Liver (tissue), 9 donors: ENCODE results near the gene HOXA7. TPM values are rescaled to one million over a fixed set of nuclear protein-coding genes. Genes with fewer than 3 reads are reported as not detected.

Experiments
- DNase-seq: peaks from one replicate; pipeline ENCODE4 v3.0.0-alpha.2; 2017; ENCODE audit warnings: low spot score
- H3K27ac ChIP-seq, 2 donors: one replicate each; pipeline ENCODE4 v1.7.0; 2013; ENCODE audit warnings: inconsistent platforms in 2 of 2, low read length in 2 of 2, control low read depth in 1 of 2, low read depth in 1 of 2, mild to moderate bottlenecking in 1 of 2
- H3K27me3 ChIP-seq, 4 donors: one replicate each; pipeline versions ENCODE4 v1.6.1 to v1.7.0; 2013; ENCODE audit warnings: low read length in 3 of 4, inconsistent platforms in 1 of 4, mild to moderate bottlenecking in 1 of 4, moderate library complexity in 1 of 4; ENCODE audit not compliant: control insufficient read depth in 4 of 4, insufficient read depth in 4 of 4
- H3K36me3 ChIP-seq, 4 donors: one replicate each; pipeline versions ENCODE4 v1.6.1 to v1.7.0; 2013; ENCODE audit warnings: low read length in 3 of 4, mild to moderate bottlenecking in 3 of 4, low read depth in 1 of 4, moderate library complexity in 1 of 4; ENCODE audit not compliant: control insufficient read depth in 4 of 4, insufficient read depth in 3 of 4
- H3K4me1 ChIP-seq, 4 donors: one replicate each; pipeline versions ENCODE4 v1.6.1 to v1.7.0; 2013; ENCODE audit warnings: low read length in 3 of 4, mild to moderate bottlenecking in 3 of 4, moderate library complexity in 1 of 4; ENCODE audit not compliant: control insufficient read depth in 4 of 4, insufficient read depth in 4 of 4
- H3K4me3 ChIP-seq, 3 donors: one replicate each; pipeline versions ENCODE4 v1.6.1 to v1.7.0; 2013; ENCODE audit warnings: low read length in 3 of 3, control low read depth in 1 of 3, low read depth in 1 of 3, mild to moderate bottlenecking in 1 of 3
- H3K9ac ChIP-seq, 2 donors: one replicate each; pipeline ENCODE4 v1.7.0; 2013; ENCODE audit warnings: low read length in 2 of 2, mild to moderate bottlenecking in 2 of 2, moderate library complexity in 2 of 2, control low read depth in 1 of 2, low read depth in 1 of 2
- H3K9me3 ChIP-seq, 4 donors: one replicate each; pipeline versions ENCODE4 v1.6.1 to v1.7.0; 2013; ENCODE audit warnings: low read length in 3 of 4; ENCODE audit not compliant: control insufficient read depth in 4 of 4
- EGR1 ChIP-seq, 2 donors: IDR thresholded peaks; 2 replicates each; pipeline ENCODE4 v1.6.1; 2016 to 2018; ENCODE audit warnings: antibody characterized with exemption in 2 of 2, low read depth in 2 of 2
- FOXA1 ChIP-seq: IDR thresholded peaks from 2 replicates; pipeline ENCODE4 v1.6.1; 2016; ENCODE audit warnings: antibody characterized with exemption
- FOXA2 ChIP-seq: IDR thresholded peaks from 2 replicates; pipeline ENCODE4 v1.6.1; 2016; ENCODE audit warnings: antibody characterized with exemption
- GABPA ChIP-seq, 2 donors: IDR thresholded peaks in 1 of 2; conservative IDR thresholded peaks in 1 of 2; 2 replicates each; pipeline ENCODE4 v1.6.1; 2016; ENCODE audit warnings: antibody characterized with exemption in 2 of 2, mild to moderate bottlenecking in 1 of 2, moderate library complexity in 1 of 2
- HNF4A ChIP-seq, 2 donors: conservative IDR thresholded peaks; 2 replicates each; pipeline ENCODE4 v1.6.1; 2016; ENCODE audit warnings: antibody characterized with exemption in 2 of 2, mild to moderate bottlenecking in 2 of 2
- HNF4G ChIP-seq: IDR thresholded peaks from 2 replicates; pipeline ENCODE4 v1.6.1; 2016; ENCODE audit warnings: antibody characterized with exemption
- JUND ChIP-seq, 2 donors: IDR thresholded peaks; 2 replicates each; pipeline ENCODE4 v1.6.1; 2016; ENCODE audit warnings: antibody characterized with exemption in 2 of 2
- NR2F2 ChIP-seq: IDR thresholded peaks from 2 replicates; pipeline ENCODE4 v1.6.1; 2016; ENCODE audit warnings: antibody characterized with exemption
- RAD21 ChIP-seq, 2 donors: IDR thresholded peaks; 2 replicates each; pipeline ENCODE4 v1.6.1; 2016; ENCODE audit warnings: antibody characterized with exemption in 2 of 2, mild to moderate bottlenecking in 2 of 2
- RXRA ChIP-seq, 2 donors: IDR thresholded peaks; 2 replicates each; pipeline ENCODE4 v1.6.1; 2017 to 2018; ENCODE audit warnings: antibody characterized with exemption in 2 of 2, mild to moderate bottlenecking in 1 of 2
- SP1 ChIP-seq: IDR thresholded peaks from 2 replicates; pipeline ENCODE4 v1.6.1; 2018; ENCODE audit warnings: antibody characterized with exemption, mild to moderate bottlenecking
- TAF1 ChIP-seq: conservative IDR thresholded peaks from 2 replicates; pipeline ENCODE4 v1.6.1; 2016; ENCODE audit warnings: antibody characterized with exemption, mild to moderate bottlenecking
- YY1 ChIP-seq: IDR thresholded peaks from 2 replicates; pipeline ENCODE4 v1.6.1; 2016; ENCODE audit warnings: antibody characterized with exemption, mild to moderate bottlenecking
- WGBS: extraction: QIAGEN DNeasy Blood & Tissue Kit; methylation state at CpG from one replicate; pipeline ENCODE4 v1.1.7; 2013; 5-methylcytosine and 5-hydroxymethylcytosine counted together
- polyA plus RNA-seq, 2 donors: library from polyadenylated mRNA; stranded (reverse) in 1 of 2; unstranded in 1 of 2; fragments of 200-250 nt in 1 of 2; fragments of >200 nt in 1 of 2; fragmentation: Nextera tagmentation in 1 of 2; extraction: Ambion mirVana in 1 of 2; gene quantifications; one replicate each; pipeline versions ENCODE4 v1.2.1 to v1.2.3, GENCODE V29; 2013 to 2015
- total RNA-seq, 2 donors: library from RNA; depleted of rRNA; stranded (reverse); fragments of >200 nt; gene quantifications; one replicate each; pipeline ENCODE4 v1.2.3, GENCODE V29; 2014
- TF ChIP-seq, protein P1 (sequence below): IDR thresholded peaks from 2 replicates; pipeline ENCODE4 v1.6.1; 2016; ENCODE audit warnings: antibody characterized with exemption
- TF ChIP-seq, protein P2 (sequence below): fragments of 150-350 bp; IDR thresholded peaks from 2 replicates; pipeline ENCODE4 v1.5.1; 2017; ENCODE audit warnings: improper control_type of control experiment, low read depth, low read length; ENCODE audit not compliant: missing input control
- TF ChIP-seq, protein P3 (sequence below): IDR thresholded peaks from 2 replicates; pipeline ENCODE4 v1.6.1; 2016; ENCODE audit warnings: antibody characterized with exemption
- TF ChIP-seq, protein P4 (sequence below): IDR thresholded peaks from 2 replicates; pipeline ENCODE4 v1.6.1; 2016; ENCODE audit warnings: antibody characterized with exemption
- TF ChIP-seq, protein P5 (sequence below): IDR thresholded peaks from 2 replicates; pipeline ENCODE4 v1.6.1; 2016; ENCODE audit warnings: antibody characterized with exemption, mild to moderate bottlenecking
- donor health status: healthy.
- donor health status: healthy.
- donor health status: healthy.
- donor health status: healthy.
- donor health status: healthy.

The HOXA7 gene
- total and polyA plus RNA-seq, 4 donors, result under 0.01 to 0.05 TPM; not detected in 2

DNA sequence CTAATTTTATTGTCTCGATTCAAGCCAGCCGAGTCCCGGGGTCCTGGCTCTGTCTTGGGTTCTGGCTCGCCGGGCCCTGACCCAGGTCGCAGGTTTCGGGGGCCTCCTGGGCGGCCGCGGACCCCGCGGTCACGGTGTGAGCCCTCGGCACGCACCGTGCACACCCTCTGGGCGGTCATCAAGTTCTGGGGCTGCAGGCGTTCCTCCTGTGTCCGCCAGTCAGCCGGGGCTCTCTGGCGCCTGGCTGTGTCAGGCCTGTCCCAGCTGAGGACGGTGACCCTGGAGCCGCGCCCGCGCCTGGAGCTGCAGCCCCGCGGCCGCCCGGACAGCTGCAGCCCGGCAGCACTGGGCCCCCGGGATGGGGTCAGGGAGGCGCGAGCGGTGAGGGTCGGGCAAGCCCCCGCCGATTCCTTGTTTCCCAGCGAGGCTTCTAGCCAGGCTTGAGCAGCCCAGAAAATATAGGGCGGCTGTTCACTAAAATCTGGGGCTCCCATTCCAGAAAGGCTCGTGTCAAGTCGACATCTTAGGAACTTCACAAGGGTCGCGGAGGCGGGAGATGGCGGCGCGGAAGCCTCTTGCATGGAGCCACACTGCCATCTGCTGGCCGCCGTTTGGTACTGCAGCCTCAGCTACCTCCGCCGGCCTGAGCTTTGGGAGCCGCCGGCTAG lies 4.2 kb upstream of the HOXA7 start:
- WGBS, result 1% methylated on average over 54 of the region's 54 CpGs
- Histone ChIP-seq H3K4me3 (peak overlapping the region; percentile 54 to 72 (median 71)), H3K4me1 (peaks cover 11 to 30% (median 13%) of the 10 kb centered on the region in 4 donors), H3K27ac (no peak overlapping the region), H3K27me3 (peaks cover 6 to 49% (median 21%) of the 10 kb centered on the region in 4 donors), H3K9me3 (peaks cover 0 to 14% (median 0%) of the 10 kb centered on the region in 4 donors), H3K36me3 (no peaks in the 10 kb centered on the region), H3K9ac (no peak overlapping the region)
- peak; percentile 88 for DNase-seq
- TF ChIP-seq RXRA (IDR thresholded peaks at IDR 0.05) (no peak), YY1 (peak; percentile 86), NR2F2 (no peak), TAF1 (no peak), HNF4A (conservative IDR thresholded peaks at IDR 0.05) (no peak), SP1 (no peak), RAD21 (IDR thresholded peaks at IDR 0.05) (peak; percentile 92 to 95)
- TF ChIP-seq, protein P1, sequence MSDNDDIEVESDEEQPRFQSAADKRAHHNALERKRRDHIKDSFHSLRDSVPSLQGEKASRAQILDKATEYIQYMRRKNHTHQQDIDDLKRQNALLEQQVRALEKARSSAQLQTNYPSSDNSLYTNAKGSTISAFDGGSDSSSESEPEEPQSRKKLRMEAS, result no peak
- TF ChIP-seq, protein P2, sequence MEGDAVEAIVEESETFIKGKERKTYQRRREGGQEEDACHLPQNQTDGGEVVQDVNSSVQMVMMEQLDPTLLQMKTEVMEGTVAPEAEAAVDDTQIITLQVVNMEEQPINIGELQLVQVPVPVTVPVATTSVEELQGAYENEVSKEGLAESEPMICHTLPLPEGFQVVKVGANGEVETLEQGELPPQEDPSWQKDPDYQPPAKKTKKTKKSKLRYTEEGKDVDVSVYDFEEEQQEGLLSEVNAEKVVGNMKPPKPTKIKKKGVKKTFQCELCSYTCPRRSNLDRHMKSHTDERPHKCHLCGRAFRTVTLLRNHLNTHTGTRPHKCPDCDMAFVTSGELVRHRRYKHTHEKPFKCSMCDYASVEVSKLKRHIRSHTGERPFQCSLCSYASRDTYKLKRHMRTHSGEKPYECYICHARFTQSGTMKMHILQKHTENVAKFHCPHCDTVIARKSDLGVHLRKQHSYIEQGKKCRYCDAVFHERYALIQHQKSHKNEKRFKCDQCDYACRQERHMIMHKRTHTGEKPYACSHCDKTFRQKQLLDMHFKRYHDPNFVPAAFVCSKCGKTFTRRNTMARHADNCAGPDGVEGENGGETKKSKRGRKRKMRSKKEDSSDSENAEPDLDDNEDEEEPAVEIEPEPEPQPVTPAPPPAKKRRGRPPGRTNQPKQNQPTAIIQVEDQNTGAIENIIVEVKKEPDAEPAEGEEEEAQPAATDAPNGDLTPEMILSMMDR, result peak; percentile 97

DNA sequence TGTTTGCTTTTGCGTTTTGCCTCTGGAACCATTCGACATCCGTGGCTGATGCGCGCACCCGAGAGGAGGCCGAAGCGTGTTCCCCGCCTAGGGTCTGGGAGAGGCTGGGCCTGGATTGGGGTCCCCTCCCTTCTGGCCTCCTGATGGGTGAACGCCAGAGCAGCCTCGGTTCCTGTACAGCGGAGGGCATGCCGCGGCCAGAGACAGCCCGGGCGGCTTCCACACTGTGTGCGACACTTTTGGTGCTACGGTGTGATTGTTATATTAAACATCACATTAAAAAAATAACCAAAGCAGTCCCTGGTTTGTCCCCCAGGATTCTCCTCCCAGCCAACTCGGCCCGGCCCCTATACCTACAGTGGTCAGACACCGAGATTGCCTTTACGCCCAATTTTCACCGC lies 3.7 kb upstream of the HOXA7 start:
- 14% methylated on average over 23 of the region's 23 CpGs for WGBS
- Histone ChIP-seq H3K4me3 (peak overlapping the region in 2 of 3 donors; percentile 54 to 72), H3K27ac (no peak overlapping the region), H3K9ac (no peak overlapping the region), H3K4me1 (peaks cover 12 to 33% (median 13%) of the 10 kb centered on the region in 4 donors), H3K36me3 (no peaks in the 10 kb centered on the region), H3K9me3 (peaks cover 0 to 12% (median 0%) of the 10 kb centered on the region in 4 donors), H3K27me3 (peaks cover 9 to 49% (median 24%) of the 10 kb centered on the region in 4 donors)
- DNase-seq, result no peak
- TF ChIP-seq FOXA1, result no peak
- TF ChIP-seq HNF4G, result no peak
- no peak for TF ChIP-seq HNF4A (conservative IDR thresholded peaks at IDR 0.05)
- TF ChIP-seq, protein P3, sequence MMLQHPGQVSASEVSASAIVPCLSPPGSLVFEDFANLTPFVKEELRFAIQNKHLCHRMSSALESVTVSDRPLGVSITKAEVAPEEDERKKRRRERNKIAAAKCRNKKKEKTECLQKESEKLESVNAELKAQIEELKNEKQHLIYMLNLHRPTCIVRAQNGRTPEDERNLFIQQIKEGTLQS, result no peak
- TF ChIP-seq RAD21 (IDR thresholded peaks at IDR 0.05), result no peak
- no peak for TF ChIP-seq NR2F2
- no peak for TF ChIP-seq YY1
- TF ChIP-seq GABPA (IDR thresholded peaks at IDR 0.05 in 1 of 2, conservative IDR thresholded peaks at IDR 0.05 in 1 of 2), result no peak
- TF ChIP-seq, protein P4, sequence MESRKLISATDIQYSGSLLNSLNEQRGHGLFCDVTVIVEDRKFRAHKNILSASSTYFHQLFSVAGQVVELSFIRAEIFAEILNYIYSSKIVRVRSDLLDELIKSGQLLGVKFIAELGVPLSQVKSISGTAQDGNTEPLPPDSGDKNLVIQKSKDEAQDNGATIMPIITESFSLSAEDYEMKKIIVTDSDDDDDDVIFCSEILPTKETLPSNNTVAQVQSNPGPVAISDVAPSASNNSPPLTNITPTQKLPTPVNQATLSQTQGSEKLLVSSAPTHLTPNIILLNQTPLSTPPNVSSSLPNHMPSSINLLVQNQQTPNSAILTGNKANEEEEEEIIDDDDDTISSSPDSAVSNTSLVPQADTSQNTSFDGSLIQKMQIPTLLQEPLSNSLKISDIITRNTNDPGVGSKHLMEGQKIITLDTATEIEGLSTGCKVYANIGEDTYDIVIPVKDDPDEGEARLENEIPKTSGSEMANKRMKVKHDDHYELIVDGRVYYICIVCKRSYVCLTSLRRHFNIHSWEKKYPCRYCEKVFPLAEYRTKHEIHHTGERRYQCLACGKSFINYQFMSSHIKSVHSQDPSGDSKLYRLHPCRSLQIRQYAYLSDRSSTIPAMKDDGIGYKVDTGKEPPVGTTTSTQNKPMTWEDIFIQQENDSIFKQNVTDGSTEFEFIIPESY, result no peak
- no peak for TF ChIP-seq EGR1 (IDR thresholded peaks at IDR 0.05; ENCODE audit: low read depth in 2 of 2)
- TF ChIP-seq, protein P5, sequence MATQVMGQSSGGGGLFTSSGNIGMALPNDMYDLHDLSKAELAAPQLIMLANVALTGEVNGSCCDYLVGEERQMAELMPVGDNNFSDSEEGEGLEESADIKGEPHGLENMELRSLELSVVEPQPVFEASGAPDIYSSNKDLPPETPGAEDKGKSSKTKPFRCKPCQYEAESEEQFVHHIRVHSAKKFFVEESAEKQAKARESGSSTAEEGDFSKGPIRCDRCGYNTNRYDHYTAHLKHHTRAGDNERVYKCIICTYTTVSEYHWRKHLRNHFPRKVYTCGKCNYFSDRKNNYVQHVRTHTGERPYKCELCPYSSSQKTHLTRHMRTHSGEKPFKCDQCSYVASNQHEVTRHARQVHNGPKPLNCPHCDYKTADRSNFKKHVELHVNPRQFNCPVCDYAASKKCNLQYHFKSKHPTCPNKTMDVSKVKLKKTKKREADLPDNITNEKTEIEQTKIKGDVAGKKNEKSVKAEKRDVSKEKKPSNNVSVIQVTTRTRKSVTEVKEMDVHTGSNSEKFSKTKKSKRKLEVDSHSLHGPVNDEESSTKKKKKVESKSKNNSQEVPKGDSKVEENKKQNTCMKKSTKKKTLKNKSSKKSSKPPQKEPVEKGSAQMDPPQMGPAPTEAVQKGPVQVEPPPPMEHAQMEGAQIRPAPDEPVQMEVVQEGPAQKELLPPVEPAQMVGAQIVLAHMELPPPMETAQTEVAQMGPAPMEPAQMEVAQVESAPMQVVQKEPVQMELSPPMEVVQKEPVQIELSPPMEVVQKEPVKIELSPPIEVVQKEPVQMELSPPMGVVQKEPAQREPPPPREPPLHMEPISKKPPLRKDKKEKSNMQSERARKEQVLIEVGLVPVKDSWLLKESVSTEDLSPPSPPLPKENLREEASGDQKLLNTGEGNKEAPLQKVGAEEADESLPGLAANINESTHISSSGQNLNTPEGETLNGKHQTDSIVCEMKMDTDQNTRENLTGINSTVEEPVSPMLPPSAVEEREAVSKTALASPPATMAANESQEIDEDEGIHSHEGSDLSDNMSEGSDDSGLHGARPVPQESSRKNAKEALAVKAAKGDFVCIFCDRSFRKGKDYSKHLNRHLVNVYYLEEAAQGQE, result no peak
- TF ChIP-seq, protein P1, result no peak
- TF ChIP-seq SP1, result no peak
- TF ChIP-seq TAF1, result no peak
- TF ChIP-seq FOXA2, result no peak
- TF ChIP-seq, protein P2, result no peak
- TF ChIP-seq JUND (IDR thresholded peaks at IDR 0.05), result no peak
- TF ChIP-seq RXRA (IDR thresholded peaks at IDR 0.05), result no peak
